Measurements from ENCODE around the gene KAT6B.

DNA sequence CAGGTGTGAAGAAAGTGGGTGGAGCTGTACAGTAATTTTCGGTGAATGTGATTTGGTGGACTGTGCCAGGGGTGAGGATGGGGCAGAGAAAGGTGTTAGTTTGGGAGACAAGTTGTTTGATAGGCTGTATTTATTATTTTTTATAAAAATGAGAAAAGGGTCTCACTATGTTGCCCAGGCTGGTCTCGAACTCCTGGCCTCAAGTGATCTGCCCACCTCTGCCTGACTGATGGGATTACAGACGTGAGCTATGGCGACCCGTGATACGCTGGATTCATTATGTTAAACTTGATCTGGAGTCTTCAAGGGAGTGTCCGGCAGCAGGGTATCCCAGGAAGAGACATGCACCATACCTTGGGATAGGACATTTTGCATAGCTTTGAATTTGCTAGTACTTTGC, 1.3 kb downstream of the KAT6B start:
- TF ChIP-seq POLR2AphosphoS5 (IDR thresholded peaks at IDR 0.05; ENCODE audit: low read length) (no peak), RCOR1 (conservative IDR thresholded peaks at IDR 0.05; ENCODE audit: low read depth, low read length) (no peak), FOS (IDR thresholded peaks at IDR 0.05; ENCODE audit: borderline replicate concordance, extremely low read depth, insufficient read length) (no peak), USF1 (IDR thresholded peaks at IDR 0.05; ENCODE audit: borderline replicate concordance, extremely low read length, insufficient read depth, low read depth, low read length) (no peak), EGR1 (IDR thresholded peaks at IDR 0.05; ENCODE audit: borderline replicate concordance in 1 of 2, low read depth in 2 of 2, low read length in 2 of 2) (no peak), POLR2A (IDR thresholded peaks at IDR 0.05; ENCODE audit: low read depth, low read length) (no peak)
- TF ChIP-seq, protein P1, sequence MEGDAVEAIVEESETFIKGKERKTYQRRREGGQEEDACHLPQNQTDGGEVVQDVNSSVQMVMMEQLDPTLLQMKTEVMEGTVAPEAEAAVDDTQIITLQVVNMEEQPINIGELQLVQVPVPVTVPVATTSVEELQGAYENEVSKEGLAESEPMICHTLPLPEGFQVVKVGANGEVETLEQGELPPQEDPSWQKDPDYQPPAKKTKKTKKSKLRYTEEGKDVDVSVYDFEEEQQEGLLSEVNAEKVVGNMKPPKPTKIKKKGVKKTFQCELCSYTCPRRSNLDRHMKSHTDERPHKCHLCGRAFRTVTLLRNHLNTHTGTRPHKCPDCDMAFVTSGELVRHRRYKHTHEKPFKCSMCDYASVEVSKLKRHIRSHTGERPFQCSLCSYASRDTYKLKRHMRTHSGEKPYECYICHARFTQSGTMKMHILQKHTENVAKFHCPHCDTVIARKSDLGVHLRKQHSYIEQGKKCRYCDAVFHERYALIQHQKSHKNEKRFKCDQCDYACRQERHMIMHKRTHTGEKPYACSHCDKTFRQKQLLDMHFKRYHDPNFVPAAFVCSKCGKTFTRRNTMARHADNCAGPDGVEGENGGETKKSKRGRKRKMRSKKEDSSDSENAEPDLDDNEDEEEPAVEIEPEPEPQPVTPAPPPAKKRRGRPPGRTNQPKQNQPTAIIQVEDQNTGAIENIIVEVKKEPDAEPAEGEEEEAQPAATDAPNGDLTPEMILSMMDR (IDR thresholded peaks at IDR 0.05 in 2 of 3, conservative IDR thresholded peaks at IDR 0.05 in 1 of 3; ENCODE audit: control insufficient read depth in 2 of 3, extremely low read depth in 1 of 3, insufficient read depth in 1 of 3, low read depth in 3 of 3, low read length in 3 of 3), result no peak
